ENCODE measurements around the gene NDUFAF7.
"Not testable (repeated sequence)": the region's sequence is repeated elsewhere in the genome, so short reads cannot be mapped to it uniquely, and the experiment has no call there.

The NDUFAF7 gene

DNA sequence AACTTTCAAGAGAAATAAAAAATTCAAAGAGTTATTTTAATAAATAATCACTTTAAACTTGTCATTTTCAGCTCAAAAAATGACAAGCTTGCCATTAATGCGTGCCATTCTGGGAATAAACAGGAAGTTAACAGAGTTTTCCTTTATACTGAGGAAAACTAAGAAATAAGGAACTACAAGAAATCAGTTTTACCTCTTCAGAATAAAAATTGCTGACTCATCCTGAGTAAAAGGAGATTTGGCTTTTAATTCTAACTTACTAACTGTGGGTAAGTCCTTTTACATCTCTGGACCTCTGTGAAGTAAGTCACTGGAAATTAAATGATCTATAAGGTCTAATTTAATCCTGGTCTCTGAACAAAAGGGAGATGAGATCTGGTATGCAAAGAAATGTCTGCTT is 16.2 kb upstream of the NDUFAF7 start:
- no peak for DNase-seq (ENCODE audit: low read depth in 2 of 2)

GRCh38 chr2:37219046-37219445 is 12.4 kb upstream of the NDUFAF7 start:
- DNase-seq (ENCODE audit: low read depth in 2 of 2) = no peak

- DNase-seq (ENCODE audit: low read depth in 2 of 2) = no peak
Measured at GRCh38 chr2:37223131-37223530, 8.3 kb upstream of the NDUFAF7 start.

DNA sequence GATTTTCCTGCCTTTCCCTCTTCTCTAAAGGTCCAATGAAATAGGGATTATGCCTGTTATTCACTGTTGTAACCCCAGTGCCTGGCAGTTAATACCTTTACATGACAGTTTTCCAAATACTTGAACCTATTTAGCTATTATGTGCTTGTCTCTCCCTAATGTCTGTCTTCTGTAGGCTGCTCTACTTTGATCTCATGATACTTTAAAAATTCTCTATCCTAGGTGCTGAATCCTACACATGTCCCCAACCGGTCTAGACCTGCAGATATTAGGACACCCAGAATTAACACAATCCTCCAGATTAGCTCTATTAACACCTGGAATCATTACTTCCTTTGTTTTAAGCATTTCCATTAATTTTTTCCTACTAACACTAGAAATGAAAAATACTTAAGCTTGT is 7.4 kb upstream of the NDUFAF7 start:
- no peak for DNase-seq (ENCODE audit: low read depth in 2 of 2)

- not testable (repeated sequence) for DNase-seq (ENCODE audit: low read depth in 2 of 2)
Measured at GRCh38 chr2:37225129-37225528, 6.3 kb upstream of the NDUFAF7 start.

- DNase-seq (ENCODE audit: low read depth in 2 of 2) = no peak
Measured at GRCh38 chr2:37226863-37227262, 4.6 kb upstream of the NDUFAF7 start.

DNA sequence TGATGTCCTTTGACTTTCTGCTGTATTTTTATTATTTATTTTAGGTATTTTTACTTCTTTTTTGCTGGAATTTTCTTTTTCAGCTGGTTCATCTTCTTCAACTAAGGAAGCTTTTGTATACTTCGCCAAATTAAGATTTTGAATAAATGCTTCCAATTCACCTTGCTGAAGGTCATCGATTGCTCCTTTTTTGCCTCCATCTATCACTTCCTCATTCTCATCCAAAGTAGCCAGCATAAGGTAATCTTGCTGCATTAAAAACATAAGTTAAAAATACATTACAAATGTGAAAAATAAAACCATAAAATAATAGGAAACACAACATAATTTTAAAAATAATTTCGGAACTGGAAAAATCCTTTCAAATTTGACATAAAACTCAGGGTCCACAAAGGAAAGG is 2.7 kb upstream of the NDUFAF7 start:
- DNase-seq (ENCODE audit: low read depth in 2 of 2) = no peak

DNA sequence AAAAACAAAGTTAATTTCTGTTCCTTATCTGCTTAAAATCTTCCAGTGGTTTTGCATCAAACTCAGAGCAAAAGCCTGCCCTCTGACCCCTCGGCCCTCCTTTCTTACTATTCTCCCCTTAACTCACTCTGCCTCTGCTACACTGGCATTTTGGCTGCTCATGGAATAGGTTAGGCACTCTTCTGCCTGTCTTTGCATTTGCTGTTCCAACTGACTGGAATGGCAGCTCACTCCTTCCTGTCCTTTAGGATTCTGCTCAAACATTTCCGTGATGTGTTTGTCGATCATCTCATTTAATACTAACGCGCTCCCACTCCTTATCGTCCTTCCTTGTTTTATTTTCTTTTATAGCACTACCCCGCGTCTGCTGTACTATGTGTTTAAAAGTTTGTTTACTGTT is 877 bp upstream of the NDUFAF7 start:
- no peak for DNase-seq (ENCODE audit: low read depth in 2 of 2)

DNA sequence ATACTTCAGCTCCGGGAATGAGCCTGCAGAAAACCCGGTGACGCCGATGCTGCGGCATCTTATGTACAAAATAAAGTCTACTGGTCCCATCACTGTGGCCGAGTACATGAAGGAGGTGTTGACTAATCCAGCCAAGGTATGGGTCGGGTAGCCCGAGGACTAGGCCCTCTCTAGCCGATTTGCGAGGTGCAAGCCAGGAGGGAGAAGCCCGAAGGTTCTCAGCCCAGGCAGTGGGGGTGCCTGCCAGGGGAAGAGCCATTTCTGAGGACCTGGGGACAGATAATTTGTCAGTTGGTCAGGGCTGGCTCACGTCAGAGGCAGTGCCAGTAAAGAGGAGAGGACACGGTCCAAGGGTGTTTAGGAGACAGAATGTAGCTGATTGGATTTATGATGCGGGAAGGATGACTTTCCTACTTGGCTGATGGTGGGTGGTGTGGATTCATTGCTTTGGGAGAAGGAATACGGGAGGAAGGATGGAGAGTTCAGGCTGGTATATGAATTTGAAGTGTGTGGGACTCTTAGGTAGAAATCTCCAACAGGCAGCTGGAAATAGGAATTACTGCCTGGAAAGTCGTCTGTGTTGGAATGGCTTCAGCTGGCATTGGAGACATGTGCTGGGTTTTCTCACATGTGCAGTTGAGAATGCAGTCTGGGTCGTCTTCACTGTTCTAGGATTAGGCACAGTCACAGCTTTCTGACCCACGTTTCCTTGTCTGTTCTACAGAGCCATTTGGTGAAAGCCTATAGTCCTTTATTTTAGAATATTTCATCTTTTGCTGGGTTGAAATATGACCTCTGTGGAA is 874 bp downstream of the NDUFAF7 start:
- no peak for DNase-seq (ENCODE audit: low read depth in 2 of 2)

- no peak for DNase-seq (ENCODE audit: low read depth in 2 of 2)
Measured at GRCh38 chr2:37243435-37243834, 12.0 kb downstream of the NDUFAF7 start.

DNA sequence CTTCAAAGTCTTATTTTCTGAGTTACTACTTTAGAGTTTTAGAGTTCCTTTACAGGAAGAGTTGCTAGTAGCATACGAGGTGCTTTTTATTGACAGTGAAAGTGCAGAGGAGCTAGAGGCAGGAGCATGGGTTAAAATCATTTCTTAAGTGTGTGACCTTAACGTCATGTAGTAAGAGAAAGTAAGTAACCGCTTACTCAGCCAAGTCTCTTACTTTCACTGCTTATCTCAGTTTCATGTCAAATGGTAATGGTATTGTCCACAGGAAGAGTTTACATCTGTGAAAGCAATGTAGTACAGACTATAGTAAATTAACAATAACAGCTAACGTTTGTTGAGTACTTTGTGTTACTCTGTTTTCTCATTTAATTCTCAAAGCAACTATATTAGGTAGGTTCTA is 12.6 kb downstream of the NDUFAF7 start:
- DNase-seq (ENCODE audit: low read depth in 2 of 2) = no peak

DNA sequence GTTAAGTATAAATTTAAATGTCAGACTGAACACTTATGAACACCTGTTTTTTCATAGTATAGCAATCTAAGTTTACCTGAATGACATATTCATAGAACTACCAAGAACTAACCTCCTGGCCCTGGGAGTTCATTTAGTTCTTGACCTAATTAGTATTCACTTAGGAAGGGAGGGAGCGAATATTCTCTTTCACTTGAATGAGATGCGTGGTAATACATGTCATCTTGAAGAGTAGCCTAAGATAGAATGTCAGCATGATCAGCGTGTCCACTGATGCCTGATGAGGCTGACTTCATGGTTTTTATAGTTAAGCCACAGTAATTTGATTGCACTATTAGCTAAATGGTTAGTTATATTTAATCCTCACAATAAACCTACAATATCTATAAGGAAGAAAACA is 13.3 kb downstream of the NDUFAF7 start:
- no peak for DNase-seq (ENCODE audit: low read depth in 2 of 2)

- DNase-seq (ENCODE audit: low read depth in 2 of 2) = no peak
Measured at GRCh38 chr2:37246205-37246604, 14.7 kb downstream of the NDUFAF7 start.

- DNase-seq (ENCODE audit: low read depth in 2 of 2) = no peak
Measured at GRCh38 chr2:37250869-37251740, 19.6 kb downstream of the NDUFAF7 start.

DNA sequence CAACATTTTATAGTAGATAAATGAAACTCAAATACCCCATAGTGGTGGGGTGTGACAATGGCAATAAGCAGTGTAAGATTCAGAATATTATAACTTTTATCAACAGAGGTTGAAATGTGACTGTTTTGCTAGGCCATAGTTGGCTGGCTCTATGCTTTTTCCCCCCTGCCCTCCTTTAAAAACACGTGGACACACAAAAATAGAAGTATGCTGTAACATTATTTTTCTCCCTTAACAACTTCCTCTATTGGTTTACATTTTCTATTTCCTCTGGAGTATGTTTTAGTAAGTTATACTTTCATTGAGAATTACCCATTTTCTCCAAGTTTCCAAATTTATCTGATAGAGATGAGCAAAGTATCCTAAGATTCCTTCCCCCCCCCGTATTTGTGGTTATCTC is 31.1 kb downstream of the NDUFAF7 start:
- no peak for DNase-seq (ENCODE audit: low read depth in 2 of 2)

- DNase-seq (ENCODE audit: low read depth in 2 of 2) = no peak
Measured at GRCh38 chr2:37263839-37264238, 32.4 kb downstream of the NDUFAF7 start.

DNA sequence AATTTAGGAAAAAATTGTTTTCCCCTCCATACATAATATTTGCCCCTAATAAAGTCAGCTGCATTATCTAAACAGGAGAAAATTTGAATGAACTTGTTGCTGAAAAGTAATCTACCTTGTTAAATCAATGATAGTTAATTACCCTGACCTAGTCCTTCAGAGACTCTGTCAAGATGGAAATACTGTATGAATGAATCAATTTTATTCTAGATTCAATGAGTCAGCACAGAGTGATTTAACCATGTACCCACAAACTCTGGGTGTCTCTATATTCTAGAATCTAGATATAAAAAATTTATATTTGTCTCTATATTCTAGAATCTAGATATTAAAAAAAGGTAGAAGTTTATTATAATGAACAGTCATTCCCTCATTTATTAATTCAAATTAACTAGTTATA is 36.2 kb downstream of the NDUFAF7 start:
- no peak for DNase-seq (ENCODE audit: low read depth in 2 of 2)

GRCh38 chr2:37268111-37268510 is 36.7 kb downstream of the NDUFAF7 start:
- DNase-seq (ENCODE audit: low read depth in 2 of 2) = no peak

DNA sequence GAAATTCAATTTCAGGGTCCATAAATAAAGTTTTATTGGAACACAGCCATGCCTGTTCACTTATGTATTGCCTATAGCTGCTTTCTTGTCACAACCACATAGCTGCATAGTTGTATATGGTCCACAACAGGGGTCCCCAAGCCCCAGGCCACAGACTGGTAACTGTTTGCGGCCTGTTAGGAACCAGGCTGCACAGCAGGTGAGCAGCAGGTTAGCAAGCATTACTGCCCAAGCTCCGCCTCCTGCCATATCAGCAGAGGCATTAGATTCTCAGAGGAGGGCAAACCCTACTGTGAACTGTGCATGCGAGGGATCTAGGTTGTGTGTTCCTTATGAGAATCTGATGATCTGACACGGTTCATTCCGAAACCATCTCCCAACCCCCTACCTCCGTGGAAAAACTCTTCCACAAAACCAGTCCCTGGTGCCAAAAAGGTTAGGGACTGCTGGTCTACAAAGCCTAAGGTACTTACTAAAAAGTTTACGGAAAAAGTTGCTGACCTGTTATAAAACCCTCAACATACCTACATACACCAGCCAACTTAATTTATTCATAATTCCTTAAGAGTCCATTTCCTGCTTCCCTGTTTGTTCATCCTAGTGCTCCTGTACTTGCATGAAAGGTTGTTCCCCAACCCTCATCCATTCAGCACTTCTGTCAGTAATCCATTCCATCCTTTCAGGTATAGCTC is 40.1 kb downstream of the NDUFAF7 start:
- DNase-seq (ENCODE audit: low read depth in 2 of 2) = no peak

GRCh38 chr2:37274359-37274965 is 43.0 kb downstream of the NDUFAF7 start:
- no peak for DNase-seq (ENCODE audit: low read depth in 2 of 2)

GRCh38 chr2:37276291-37276690 is 44.8 kb downstream of the NDUFAF7 start:
- DNase-seq (ENCODE audit: low read depth in 2 of 2) = no peak

GRCh38 chr2:37281916-37282315 is 50.5 kb downstream of the NDUFAF7 start:
- DNase-seq (ENCODE audit: low read depth in 2 of 2) = no peak
